ENCODE results near the gene RNF183.
"Not testable (repeated sequence)": the region's sequence is repeated elsewhere in the genome, so short reads cannot be mapped to it uniquely, and the experiment has no call there.

The RNF183 gene

DNA sequence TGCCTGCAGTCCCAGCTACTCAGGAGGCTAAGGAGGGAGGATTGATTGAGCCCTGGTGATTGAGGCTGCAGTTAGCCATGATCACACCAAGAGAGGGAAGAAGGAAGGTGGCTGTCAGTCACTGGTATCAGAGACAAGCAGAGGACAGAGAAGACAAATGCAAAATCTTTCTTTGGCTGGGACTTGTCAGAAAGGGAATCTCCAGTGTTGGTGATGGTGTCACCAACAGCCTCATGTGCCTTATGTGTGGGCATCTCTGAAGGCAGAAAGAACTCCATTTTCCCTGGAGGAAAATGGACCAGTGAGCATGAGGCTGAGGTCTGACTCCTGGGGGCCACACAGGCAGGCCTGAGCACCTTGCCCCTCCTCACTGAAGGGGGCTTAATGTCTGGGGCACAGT, 12.1 kb upstream of the RNF183 start:
- no peak for DNase-seq

DNA sequence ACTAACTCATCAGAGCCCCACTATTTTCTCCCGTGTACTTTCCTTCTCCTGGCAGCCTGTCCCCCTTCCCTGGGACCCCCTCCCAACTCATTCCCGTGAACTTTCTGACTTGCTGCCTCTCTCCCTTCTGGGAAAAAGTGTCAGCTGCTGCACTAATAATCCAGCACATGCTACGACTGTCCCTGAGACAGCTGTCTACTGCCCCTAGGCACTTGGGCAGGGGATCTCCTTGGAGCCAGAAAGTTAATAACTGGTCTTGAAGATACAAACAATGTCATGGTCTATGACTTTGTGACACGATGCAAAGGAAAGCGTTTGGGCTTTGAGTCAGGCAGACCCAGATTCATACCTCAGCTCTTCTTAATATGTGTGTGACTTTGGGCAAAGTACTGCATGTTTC, 10.1 kb upstream of the RNF183 start:
- DNase-seq: no peak

- DNase-seq: no peak
These were observed 8.8 kb upstream of the RNF183 start for GRCh38 chr9:113311961-113312360.

DNA sequence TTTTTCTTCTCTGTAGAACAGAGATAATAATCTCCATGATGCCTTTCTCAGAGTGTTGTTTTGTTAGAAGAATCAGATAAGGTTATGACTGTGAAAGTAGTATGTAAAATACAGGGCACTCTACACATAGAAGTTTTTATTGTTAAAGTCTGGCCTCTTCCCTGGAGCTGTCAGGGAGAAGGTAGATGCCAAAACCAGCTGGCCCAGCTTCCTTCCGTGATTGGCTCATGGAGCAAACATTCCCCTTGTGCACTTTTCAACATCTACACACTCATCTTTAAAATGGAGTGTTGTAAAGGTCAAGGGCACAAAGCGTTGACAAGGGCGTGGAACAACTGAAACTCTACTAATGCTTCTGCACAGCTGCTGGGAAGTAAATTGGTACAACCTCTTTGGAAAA, 7.4 kb upstream of the RNF183 start:
- DNase-seq: no peak

- peak; percentile 52 for DNase-seq
These were observed 6.1 kb upstream of the RNF183 start for GRCh38 chr9:113309204-113309813.

DNA sequence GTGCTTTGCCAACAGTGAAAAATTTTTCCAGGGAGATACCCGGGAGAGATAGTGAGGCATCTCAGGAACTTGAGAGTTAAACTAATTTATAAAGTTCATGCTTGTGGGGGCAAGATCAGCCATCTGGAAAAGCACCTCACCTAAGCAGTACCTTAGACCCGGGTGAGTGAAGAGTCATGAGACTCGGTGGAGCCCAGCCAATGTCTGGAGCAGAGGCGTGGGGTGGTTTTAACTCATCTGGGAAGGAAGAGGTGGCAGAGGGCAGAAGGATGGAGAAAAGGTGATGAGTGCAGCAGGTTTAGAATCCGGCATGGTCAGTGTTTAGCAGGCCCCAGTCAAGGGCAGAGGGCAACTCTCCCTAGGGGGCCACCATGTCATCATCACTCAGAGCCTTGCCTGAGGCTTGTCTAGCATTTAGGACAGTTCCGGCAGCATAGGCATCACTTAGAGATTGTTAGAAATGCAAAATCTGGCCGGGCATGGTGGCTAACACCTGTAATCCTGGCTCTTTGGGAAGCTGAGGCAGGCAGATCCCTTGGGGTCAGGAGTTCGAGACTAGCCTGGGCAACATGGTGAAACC, 4.3 kb upstream of the RNF183 start:
- DNase-seq: no peak

- no peak for DNase-seq
These were observed 3.4 kb upstream of the RNF183 start for GRCh38 chr9:113306566-113306965.

DNA sequence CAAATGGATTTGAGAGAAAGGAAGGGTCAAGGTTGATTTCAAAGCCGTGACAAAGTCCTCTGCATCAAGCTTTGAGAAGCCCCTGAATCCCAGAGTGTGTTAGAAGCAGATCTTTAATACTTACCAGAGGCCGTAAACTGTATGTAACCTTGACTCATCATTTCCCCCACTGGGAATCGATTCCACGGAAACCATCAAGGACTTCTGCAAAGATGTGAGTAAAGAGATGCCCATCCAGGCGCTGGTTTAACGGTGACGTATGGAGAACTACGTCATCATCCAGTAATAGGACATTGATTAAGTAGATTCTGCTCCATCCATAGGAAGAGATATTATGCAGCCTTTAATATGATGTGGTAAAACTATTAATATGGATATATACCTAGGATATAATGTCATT, 1.6 kb downstream of the RNF183 start:
- no peak for DNase-seq

- DNase-seq: peak; percentile 19
These were observed 3.3 kb downstream of the RNF183 start for GRCh38 chr9:113299800-113300292.

- DNase-seq: peak; percentile 91
These were observed 4.0 kb downstream of the RNF183 start for GRCh38 chr9:113298924-113299770.

GRCh38 chr9:113298311-113298710, 4.9 kb downstream of the RNF183 start:
- DNase-seq: no peak

DNA sequence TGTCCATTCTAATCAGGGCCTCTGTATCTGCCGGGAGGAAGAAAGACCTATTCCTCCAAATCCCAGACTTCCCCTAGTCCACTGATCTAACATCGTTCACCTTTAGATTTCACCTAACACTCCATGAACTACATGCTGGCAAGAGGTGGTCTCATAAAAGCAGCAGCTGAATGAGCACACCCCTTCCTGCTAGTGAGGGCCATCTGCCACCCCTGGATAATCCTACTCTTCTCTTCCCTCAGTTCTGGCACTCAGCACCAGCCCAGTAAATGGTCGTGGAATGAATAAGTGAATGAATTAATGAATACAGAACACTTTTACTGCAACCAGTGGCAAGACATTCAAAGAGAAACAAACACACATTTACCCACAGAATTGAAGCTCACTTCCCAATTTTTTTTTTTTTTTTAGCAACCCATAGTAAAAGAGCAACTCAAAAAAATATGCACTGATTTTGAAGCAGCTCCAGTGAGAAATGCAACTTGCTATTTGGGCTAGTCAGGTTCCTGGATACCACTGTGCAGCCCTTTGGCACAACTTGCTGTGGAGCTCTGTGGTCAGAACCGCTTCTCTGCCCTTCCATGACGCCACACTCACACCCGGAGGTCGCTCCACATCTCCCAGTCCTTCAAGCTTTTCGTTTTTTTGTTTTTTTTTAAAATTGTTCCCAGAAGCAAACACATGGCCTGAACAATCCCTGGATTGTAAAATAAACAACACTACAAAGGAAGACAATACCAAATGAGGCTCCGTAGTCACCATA, 6.2 kb downstream of the RNF183 start:
- no peak for DNase-seq

DNA sequence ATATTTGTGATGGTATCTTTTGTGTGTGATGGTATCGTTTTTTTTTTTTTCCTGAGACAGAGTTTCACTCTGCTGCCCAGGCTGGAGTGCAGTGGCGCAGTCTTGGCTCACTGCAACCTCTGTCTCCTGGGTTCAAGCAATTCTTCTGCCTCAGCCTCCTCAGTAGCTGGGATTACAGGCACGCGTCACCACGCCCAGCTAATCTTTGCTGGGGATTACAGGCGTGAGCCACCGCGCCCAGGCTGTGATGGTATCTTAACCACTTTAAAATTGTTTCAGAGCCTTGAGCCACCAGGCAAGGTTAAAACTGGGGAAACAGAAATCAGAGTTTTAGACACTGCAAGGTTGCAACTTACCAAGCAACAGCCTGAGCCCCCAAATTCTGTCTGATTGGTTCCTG, 6.9 kb downstream of the RNF183 start:
- DNase-seq: not testable (repeated sequence)

- no peak for DNase-seq
These were observed 9.8 kb downstream of the RNF183 start for GRCh38 chr9:113293285-113293878.

DNA sequence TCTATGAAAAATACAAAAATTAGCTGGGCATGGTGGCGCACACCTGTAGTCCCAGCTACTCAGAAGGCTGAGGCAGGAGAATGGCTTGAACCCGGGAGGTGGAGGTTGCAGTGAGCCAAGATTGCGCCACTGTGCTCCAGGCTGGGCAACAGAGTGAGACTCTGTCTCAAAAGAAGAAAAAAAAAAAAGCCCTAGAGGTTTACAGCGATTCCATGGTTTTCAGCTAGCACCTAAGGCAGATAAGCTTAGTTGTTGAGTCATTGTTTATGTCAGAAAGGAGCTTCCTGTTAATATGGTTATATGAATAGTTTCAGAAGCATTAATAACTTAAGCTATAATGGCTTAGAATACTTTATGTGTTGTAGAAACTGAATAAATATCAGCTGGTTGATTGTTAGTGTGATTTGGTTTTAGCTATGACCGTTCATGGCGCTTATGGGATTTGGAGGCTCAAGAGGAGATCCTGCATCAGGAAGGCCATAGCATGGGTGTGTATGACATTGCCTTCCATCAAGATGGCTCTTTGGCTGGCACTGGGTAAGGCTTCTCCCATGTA, 13.0 kb downstream of the RNF183 start:
- no peak for DNase-seq

GRCh38 chr9:113289091-113289490, 14.1 kb downstream of the RNF183 start:
- DNase-seq: no peak

GRCh38 chr9:113281356-113281755, 21.8 kb downstream of the RNF183 start:
- no peak for DNase-seq

GRCh38 chr9:113278840-113279239, 24.3 kb downstream of the RNF183 start:
- DNase-seq: no peak

GRCh38 chr9:113275157-113276131, 27.7 kb downstream of the RNF183 start, which contains the start of the genes CDC26 and PRPF4:
CDC26 (minus strand) TSS chr9:113275572; CDS start chr9:113272507, 3,065 bp downstream.
PRPF4 (plus strand) TSS chr9:113275658; CDS start chr9:113275744, 86 bp downstream.
- DNase-seq: peak; percentile 99

DNA sequence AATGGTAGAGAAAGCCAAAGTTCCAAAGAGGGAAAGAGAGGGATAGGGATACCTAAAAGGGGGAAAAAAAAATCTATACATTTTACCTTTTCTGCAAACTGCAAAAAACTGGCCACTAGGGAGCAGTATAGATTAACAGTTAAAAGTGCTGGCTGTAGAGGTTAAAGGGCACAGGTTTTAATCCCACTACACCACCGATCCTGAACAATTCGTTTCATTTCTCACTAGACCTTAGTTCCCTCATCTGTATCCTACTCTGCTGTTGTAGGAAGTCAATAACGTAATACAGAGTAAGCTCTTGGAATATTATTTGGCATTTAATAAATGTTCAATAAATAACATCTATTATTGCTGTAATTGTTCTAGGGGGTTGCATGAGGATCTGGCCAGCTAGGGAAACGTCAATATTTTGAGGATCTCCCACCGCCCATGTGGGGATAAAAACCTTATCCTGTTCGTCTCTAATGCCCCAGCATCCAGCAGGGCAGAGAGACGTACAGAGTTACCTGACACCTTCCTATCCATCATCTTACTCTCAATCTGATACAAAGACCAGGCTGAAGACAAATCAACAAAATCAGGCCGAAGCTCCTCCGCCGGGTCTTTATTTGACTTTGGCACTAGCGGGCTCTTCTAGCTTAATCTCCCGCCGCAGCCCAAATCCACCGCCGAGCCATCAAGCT, 28.6 kb downstream of the RNF183 start:
- DNase-seq: peak; percentile 73

Measured in NCI-H345 (cell line).